CD4-positive, alpha-beta T cell treated with Interleukin-17A for 1 hour (primary cell): ENCODE results near the gene RFWD3.

Experiments used
- DNase-seq: peaks from one replicate; pipeline ENCODE4 v3.0.0-alpha.2; 2020

The RFWD3 gene

DNA sequence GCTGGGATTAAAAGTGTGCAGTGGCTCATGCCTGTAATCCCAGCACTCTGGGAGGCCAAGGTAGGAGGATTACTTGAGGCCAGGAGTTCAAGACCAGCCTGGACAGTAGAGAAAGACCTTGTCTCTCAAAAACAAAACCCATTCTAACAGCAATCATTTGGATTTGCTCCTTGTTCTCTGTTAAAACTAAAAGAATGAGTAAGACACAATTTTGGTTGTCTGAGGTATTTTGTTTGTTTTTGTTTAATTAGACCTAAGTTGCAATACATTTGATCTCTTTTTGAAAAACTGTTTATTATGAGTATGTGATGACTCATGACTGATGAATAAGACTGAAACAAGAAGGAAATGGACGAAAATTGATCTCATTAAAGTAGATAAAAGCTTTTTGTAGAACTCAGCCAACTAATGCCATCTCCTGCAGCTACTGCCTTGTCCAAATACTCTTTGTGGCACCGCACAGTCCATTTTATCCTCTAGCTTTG is 88.8 kb downstream of the RFWD3 start:
- DNase-seq: no peak

DNA sequence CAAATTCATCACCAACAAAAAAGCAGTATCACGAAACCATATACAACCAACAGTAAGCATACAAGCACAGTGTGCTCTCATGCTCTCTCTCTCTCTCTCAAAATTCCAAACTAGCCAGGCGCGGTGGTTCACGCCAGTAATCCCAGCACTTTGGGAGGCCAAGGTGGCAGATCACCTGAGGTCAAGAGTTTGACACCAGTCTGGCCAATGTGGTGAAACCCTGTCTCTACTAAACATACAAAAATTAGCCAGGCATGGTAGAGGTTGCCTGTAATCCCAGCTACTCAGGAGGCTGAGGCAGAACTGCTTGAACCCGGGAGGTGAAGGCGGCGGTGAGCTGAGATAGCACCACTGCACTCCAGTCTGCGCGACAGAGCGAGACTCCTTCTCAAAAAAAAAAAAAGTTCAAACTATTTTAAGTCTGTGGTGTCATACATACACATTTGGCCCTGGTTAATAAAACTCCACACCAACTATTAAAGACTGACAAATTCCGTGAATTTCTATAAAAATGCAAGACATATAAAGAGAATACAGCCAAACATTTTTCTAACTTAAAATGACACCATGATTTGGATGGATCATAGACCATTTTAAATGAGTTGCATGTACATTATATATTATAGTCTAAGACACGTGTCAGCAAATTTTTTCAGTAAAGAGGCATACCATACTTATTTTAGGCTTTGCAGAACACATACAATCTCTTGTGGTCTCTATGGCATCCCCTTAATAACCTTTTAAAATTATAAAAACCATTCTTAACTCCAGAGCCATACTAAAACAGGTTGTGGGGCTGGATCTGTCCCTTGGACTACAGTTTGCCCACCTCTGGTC is 90.7 kb downstream of the RFWD3 start:
- DNase-seq: no peak

- no peak for DNase-seq
Observed at GRCh38 chr16:74575175-74575806, 91.4 kb downstream of the RFWD3 start.

DNA sequence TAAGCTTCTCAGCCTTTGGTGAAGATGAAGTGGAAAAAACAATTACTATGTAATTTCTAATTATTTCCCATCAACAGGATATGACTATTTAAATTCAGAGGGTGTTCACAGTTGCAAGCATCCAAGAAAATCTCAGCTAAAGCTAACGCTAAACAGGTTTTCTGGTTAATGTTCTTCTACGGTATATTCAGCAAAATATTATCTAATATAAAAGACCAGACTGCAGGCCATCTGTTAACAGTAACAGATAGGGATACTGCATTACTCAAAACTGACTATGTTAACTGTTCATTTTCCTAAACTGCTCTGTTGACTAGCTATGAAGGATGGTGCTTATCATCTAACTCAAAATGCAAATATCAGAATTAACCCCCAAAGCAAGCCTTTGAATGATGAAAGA is 92.5 kb downstream of the RFWD3 start:
- no peak for DNase-seq

DNA sequence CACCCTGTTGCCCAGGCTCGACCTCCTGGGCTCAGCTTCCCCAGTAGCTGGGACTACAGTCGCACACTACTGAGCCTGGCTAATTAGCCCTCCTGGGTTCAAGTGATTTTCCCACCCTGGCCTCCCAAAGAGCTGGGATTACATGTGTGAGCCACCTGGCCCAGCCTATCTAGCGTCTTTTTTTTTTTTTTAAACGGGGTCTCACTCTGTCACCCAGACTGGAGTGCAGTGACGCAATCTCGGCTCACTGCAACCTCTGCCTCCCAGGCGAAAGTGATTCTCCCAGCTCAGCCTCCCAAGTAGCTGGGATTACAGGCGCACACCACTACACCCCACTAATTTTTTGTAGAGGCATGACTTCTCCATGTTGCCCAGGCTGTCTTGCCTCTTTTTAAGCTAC is 93.1 kb downstream of the RFWD3 start:
- DNase-seq: no peak
